ENCODE measurements around the gene SLC2A4RG. TPM values are rescaled to one million over a fixed set of nuclear protein-coding genes. Genes with fewer than 3 reads are reported as not detected.

The SLC2A4RG gene
- total RNA-seq, 1 experiment from 2014 or later, result 121 TPM

- no peak for TF ChIP-seq EZH2phosphoT487 (IDR thresholded peaks at IDR 0.05; ENCODE audit: borderline replicate concordance)
- TF ChIP-seq EZH2 (IDR thresholded peaks at IDR 0.05), result no peak
- no peak for TF ChIP-seq RAD21 (IDR thresholded peaks at IDR 0.05; ENCODE audit: low read depth)
- no peak for TF ChIP-seq YY1 (IDR thresholded peaks at IDR 0.05; ENCODE audit: extremely low read depth, insufficient replicate concordance, low read depth, low read length)
- no peak for TF ChIP-seq EGR1 (IDR thresholded peaks at IDR 0.05; ENCODE audit: low read depth)
- no peak for TF ChIP-seq TCF7L2 (IDR thresholded peaks at IDR 0.05; ENCODE audit: borderline replicate concordance, extremely low read depth, insufficient read depth, insufficient read length)
- TF ChIP-seq MAX (IDR thresholded peaks at IDR 0.05), result no peak
- no peak for TF ChIP-seq JUND (IDR thresholded peaks at IDR 0.05)
- no peak for TF ChIP-seq CBX3 (IDR thresholded peaks at IDR 0.05; ENCODE audit: low read depth)
- no peak for TF ChIP-seq SRF (IDR thresholded peaks at IDR 0.05; ENCODE audit: low read depth)
- H3K79me2 ChIP-seq (ENCODE audit: insufficient read depth, low read length), result no peaks in the 10 kb centered on the region
- no peaks in the 10 kb centered on the region for H3K9me2 ChIP-seq (ENCODE audit: insufficient read depth)
- H3K27ac ChIP-seq (ENCODE audit: low read depth, low read length), result no peak overlapping the region
- ChIA-PET POLR2A (interaction anchor here (0.7 kb wide), 1 partner anchor 76 kb away, joined by 3 read pairs; no protein-coding TSS in a partner anchor), CTCF (no interaction called here), RAD21 (ENCODE audit: low non-redundant PET in 1 of 2, low total read pairs in 2 of 2, uncharacterized antibody in 2 of 2, unreplicated experiment in 2 of 2) (no interaction called here)
- DNase-seq (ENCODE audit: low read depth, low spot score) (no peak), ATAC-seq (no peak)
- intact Hi-C loops (cut with micrococcal nuclease), result no loop called here
- H3K4me3 ChIP-seq (replicated peaks in 1 of 2; ENCODE audit: low read depth in 1 of 2, low read length in 2 of 2), result no peak overlapping the region
- no peaks in the 10 kb centered on the region for H3K36me3 ChIP-seq (ENCODE audit: control insufficient read depth in 1 of 2, insufficient read depth in 2 of 2, low read length in 2 of 2)
- H2AFZ ChIP-seq (ENCODE audit: low read depth, low read length, poor library complexity, severe bottlenecking), result no peak overlapping the region
- no peaks in the 10 kb centered on the region for H3K4me1 ChIP-seq (ENCODE audit: control insufficient read depth in 1 of 2, insufficient read depth in 2 of 2, low read length in 2 of 2)
- H4K20me1 ChIP-seq (ENCODE audit: insufficient read depth), result no peaks in the 10 kb centered on the region
- H3K9ac ChIP-seq (ENCODE audit: low read length), result no peak overlapping the region
- BruUV-seq (replicated peaks), result no TSS peak
- H3K27me3 ChIP-seq (ENCODE audit: insufficient read depth, low read length), result no peaks in the 10 kb centered on the region
- no peaks in the 10 kb centered on the region for H3K9me3 ChIP-seq (ENCODE audit: control insufficient read depth in 1 of 2, insufficient read depth in 1 of 2, low read depth in 1 of 2, low read length in 2 of 2)
- H3K4me2 ChIP-seq (ENCODE audit: low read length), result no peak overlapping the region
These were observed 11.4 kb downstream of the SLC2A4RG start for GRCh38 chr20:63750807-63751470.

Measured in HCT116 (cell line).